Measurements from ENCODE around the gene EVI5.
A peak's percentile ranks its signal among the peaks of the same experiment; 100 is the strongest.

The EVI5 gene

DNA sequence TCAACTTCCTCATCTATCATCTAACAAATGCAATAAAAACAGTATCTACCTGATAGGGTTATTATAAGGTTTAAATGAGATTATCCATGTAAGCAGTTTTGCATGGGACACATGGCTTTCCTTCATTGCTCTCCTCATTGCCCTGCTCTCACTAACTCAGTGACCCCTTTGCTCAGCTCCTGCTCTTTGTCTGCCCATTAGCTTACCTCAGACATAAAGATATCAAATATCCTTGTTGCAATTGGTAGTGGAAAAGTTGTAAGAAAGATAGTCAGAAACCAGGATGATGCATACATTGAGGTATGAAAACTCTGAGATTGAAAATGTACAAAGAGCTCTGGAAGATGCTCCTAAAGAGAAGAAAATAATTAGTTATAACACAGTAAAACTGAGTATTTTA, 89.8 kb downstream of the EVI5 start:
- TF ChIP-seq GATA3 (IDR thresholded peaks at IDR 0.05; ENCODE audit: low read depth, low read length): no peak
- TF ChIP-seq GATA2 (IDR thresholded peaks at IDR 0.05; ENCODE audit: low read depth, low read length): no peak

DNA sequence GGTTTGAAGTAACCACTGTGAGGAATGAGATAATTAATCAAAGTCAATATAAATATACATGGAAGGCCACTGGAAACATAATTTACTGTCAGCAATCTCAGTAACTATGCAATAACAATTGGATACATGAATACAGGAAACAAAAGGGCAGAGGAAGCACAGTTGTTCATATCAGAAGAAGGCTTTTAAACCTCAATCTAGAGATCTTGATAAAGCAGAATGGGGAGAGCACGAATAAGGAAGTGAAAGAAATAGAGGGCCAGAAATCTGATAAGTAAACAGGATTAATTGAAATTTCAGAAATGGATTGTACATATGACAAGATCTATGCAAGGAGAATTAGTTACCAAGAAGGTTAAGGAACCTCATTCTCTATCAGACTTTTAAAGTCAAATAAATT, 93.0 kb downstream of the EVI5 start:
- TF ChIP-seq GATA3 (IDR thresholded peaks at IDR 0.05; ENCODE audit: low read depth, low read length): no peak
- no peak for TF ChIP-seq GATA2 (IDR thresholded peaks at IDR 0.05; ENCODE audit: low read depth, low read length)

DNA sequence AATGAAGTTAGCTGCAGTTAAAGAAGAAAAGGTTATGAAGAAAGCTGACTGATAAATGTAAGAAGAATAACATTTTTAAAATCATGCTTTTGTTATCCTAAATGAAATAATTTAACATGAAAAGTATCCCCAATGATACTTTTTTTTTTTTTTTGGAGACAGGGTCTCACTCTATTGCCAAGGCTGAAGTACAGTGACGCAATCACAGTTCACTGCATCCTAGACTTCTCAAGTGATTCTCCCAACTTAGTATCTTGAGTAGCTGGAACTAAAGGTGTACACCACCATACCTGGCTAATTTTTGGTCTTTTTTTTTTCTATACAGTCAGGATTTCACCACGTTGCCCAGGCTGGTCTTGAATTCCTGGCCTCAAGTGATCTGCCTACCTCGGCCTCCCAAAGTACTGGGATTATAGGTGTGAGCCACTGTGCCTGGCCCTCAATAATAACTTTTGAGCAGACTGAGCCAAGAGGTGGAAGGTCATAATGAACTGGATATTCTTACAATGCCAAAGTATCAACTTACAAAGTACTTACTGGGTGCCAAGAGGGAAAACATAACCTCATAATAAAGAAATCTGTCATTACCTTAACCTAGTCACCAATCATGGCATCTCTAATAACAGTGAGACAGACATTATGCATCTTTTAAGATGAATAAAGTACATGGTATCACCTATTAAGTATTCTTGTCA, 94.5 kb downstream of the EVI5 start:
- TF ChIP-seq GATA3 (IDR thresholded peaks at IDR 0.05; ENCODE audit: low read depth, low read length): no peak
- TF ChIP-seq GATA2 (IDR thresholded peaks at IDR 0.05; ENCODE audit: low read depth, low read length): no peak

DNA sequence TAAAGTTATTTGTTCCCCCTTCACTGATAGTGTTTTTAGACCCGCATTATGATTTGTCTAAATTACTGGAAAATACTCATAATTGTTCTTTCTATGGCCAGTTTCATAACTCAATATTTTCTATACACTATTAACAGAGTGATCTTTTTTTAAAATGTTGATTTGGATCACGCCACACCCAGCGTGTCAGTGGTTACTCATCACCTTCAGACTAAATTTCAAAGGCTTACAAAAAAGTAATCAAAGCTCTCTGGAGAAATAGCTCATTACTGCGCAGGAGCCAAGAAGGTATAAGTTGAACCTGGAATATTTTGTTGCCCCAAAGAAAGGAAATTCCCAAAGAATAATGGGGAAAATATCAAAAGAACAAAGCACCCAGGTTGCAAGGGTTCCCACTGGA, 104.9 kb downstream of the EVI5 start:
- TF ChIP-seq GATA2 (IDR thresholded peaks at IDR 0.05; ENCODE audit: low read depth, low read length) (no peak), GATA3 (IDR thresholded peaks at IDR 0.05; ENCODE audit: low read depth, low read length) (no peak)

DNA sequence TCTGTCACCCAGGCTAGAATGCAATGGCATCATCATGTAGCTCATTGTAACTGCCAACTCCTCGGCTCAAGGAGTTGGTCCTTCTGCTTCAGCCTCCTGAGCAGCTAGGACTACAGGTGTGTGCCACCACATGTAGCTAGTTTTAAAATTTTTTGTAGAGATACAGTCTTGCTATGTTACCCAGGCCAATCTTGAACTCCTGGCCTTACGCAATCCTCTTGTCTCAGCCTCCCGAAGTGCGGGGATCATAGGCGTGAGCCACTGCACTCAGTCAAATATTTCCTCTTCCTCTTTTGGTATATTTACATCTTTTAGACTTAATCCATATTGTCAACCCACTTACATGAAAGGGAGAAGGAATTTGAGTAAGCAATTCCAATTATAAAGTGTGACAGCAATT, 121.1 kb downstream of the EVI5 start:
- TF ChIP-seq GATA2 (IDR thresholded peaks at IDR 0.05; ENCODE audit: low read depth, low read length) (no peak), GATA3 (IDR thresholded peaks at IDR 0.05; ENCODE audit: low read depth, low read length) (no peak)

DNA sequence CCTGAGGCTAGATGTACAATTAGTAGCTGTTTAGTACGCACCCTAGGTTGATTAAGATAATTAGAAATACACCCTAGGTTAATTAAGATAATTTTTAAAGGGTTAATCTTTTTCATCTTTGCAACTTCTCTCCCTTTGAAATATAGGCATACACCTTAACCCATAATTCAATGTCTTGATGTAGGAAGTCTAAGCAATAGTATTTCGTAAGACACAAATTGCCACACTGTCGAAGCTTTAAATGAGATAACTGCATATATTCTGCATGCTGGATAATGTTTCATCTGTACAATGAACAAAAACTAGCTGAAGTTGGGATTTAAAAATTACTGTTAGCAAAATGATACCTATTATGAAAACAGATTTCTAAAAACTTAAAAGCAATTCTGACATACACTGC, 122.9 kb downstream of the EVI5 start:
- no peak for TF ChIP-seq GATA3 (IDR thresholded peaks at IDR 0.05; ENCODE audit: low read depth, low read length)
- TF ChIP-seq GATA2 (IDR thresholded peaks at IDR 0.05; ENCODE audit: low read depth, low read length): no peak

DNA sequence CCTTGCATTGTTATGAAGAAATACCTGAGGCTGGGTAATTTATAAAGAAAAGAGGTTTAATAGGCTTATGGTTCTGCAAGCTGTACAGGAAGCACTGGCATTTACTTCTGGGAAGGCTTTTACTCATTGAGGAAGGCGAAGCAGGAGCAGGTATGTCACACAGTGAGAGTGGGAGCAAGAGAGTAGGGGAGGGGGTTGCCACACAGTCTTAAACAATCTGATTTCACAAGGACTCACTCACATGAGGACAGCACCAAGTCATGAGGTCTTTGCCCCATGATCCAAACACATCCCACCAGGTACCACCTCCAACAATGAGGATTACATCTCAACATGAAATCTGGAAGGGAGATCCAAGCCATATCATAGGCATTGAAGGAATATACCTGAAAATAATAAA, 127.2 kb downstream of the EVI5 start:
- no peak for TF ChIP-seq GATA2 (IDR thresholded peaks at IDR 0.05; ENCODE audit: low read depth, low read length)
- no peak for TF ChIP-seq GATA3 (IDR thresholded peaks at IDR 0.05; ENCODE audit: low read depth, low read length)

DNA sequence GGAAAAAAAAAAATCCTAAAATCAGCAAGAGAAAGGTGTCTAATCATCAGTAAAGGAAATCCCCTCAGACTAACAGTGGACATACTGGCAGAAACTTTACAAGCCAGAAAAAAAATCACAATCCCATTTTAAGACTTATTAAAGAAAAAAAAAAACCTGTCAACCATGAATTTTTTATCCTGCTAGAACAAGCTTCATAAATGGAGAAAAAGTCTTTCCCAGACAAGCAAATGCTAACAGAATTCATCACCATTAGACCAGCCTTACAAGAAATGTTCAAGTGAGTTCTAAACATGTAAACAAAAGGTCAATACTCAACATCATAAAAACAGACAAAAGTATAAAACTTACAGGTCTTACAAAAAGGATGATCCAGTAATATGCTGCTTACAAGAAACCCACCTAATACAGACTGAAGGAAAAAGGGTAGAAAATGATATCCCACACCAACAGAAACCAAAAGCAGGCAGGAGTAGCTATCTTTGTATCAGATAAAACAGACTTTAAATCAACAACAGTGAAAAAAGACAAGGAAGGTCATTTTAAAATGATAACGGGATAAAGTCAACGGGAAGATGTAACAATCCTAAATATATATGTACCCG, 129.6 kb downstream of the EVI5 start:
- no peak for TF ChIP-seq GATA2 (IDR thresholded peaks at IDR 0.05; ENCODE audit: low read depth, low read length)
- TF ChIP-seq GATA3 (IDR thresholded peaks at IDR 0.05; ENCODE audit: low read depth, low read length): no peak

DNA sequence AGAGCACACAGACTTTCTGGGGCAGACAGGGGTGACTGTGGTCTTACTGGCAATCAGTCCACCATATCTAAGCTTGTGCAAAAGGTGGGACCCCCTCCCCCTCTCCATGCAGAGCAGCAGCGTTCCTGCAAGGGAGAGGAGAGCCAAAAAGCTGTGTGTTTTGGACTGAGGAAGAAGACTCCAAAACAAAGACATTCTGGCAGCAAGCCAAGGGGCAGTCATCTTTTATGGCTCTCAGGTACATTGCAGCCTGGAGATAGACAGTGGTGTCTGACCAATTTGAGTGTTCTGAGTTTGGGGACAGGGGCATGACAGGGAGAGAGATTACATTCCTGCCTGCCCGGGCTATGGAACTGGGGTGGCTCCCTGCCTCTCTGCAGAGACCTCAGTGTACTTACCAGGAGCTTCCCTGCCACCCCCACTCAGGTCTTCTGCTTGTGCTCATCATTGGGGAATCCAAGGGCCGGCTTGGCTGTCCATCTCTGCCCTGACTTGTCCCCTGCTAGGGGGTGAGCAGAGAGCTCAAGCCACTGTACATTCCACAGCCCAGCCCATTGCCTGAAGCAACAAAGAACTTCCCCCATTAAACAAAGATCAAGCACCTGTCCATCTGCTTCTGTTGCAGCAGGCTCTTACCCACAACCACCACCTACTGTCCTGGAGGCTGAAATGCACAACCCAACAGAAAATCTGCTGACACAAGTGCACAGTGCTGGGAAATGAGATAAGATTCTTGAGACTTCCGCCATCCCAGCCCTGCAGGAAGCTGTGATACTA, 131.1 kb downstream of the EVI5 start:
- TF ChIP-seq GATA2 (IDR thresholded peaks at IDR 0.05; ENCODE audit: low read depth, low read length) (no peak), GATA3 (IDR thresholded peaks at IDR 0.05; ENCODE audit: low read depth, low read length) (no peak)

DNA sequence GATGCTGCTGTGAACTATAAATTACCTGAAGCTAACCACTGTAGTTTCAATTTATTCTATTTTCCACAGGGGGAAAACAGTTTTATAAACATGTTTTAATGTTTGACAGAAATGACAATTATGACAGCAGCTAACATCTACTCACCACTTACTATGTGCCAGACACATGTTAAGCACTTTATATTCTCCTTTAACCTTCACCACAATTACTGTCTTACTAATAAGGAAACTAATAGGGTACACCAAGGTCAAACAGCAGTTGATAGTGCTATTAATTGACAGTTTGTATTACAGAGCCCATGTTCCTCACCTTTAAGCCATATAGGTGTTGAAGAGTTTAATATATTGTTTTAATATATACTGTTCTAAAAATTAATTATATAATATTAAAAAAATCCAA, 146.4 kb downstream of the EVI5 start:
- no peak for TF ChIP-seq GATA3 (IDR thresholded peaks at IDR 0.05; ENCODE audit: low read depth, low read length)
- no peak for TF ChIP-seq GATA2 (IDR thresholded peaks at IDR 0.05; ENCODE audit: low read depth, low read length)

DNA sequence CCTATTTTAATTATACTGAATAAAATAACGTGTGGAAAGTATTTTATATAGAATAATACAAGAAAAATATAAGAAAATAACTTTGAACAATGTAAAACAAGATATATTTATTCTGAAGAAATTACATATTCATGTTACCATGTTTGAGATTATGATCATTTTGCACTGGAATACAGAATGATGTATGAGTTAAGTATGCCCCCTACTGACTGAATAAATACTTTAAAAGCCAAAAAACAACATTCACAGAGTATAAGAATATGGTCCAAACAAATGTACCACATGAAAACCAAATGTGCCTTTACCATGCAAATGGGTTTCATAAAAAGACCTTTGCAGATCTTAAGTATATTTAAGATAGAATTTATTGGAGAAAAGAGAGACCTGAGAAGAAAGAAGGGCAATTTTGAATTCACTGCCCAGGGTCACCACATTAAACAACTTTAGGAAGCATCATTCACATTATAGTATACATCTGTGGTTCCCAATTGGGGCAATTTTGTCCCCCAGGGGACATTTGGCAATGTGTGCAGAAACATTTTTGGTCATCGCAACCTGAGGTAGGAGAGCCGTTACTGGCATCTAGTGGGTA, 161.6 kb downstream of the EVI5 start:
- no peak for TF ChIP-seq GATA2 (IDR thresholded peaks at IDR 0.05; ENCODE audit: low read depth, low read length)
- peak; percentile 35; the same call in 1 of the 2 replicates for TF ChIP-seq GATA3 (IDR thresholded peaks at IDR 0.05; ENCODE audit: low read depth, low read length)

DNA sequence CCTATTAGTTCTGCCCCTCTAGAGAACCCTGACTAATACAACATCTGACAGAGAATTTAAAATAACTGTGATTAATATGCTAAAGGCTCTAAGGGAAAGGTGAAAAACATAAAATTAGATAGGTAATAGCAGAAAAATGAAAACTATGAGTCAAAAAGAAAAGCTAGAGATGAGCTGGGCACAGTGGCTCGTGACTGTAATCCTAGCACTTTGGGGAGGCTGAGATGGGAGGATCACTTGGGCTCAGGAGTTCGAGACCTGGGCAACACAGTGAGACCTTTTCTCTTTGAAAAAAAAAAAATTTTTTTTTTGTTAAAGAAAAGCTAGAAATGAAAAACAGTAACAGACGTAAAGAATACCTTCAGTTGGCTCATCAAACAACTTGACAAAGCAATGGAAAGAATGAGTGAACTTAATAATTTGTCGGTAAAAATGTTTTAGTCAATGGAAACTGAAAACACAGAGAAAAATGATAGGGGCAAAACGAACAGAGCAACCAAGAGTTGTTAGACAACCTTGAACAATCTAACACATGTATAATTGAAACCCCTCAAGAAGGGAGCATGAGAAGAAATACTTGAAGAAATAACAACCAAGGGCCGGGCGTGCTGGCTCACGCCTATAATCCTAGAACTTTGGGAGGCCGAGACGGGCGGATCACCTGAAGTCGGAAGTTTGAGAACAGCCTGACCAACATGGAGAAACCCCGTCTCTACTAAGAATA, 165.3 kb downstream of the EVI5 start:
- no peak for TF ChIP-seq GATA3 (IDR thresholded peaks at IDR 0.05; ENCODE audit: low read depth, low read length)
- no peak for TF ChIP-seq GATA2 (IDR thresholded peaks at IDR 0.05; ENCODE audit: low read depth, low read length)

DNA sequence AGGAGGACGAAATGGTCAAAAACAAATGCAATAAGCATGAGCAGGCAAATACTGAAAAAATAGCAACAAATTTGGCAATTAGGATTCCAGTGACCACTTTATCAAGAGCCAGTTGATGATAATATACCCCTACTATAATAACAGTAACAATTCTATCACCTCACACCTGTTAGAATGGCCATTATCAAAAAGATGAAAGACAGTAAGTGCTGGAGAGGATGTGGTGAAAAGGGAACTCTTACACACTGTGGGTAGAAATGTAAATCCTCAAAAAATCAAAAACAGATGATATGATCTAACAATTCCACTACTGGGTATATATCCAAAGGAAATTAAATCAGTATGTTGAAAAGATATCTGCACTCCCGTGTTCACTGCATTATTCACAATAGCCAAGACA, 183.9 kb downstream of the EVI5 start:
- TF ChIP-seq GATA2 (IDR thresholded peaks at IDR 0.05; ENCODE audit: low read depth, low read length): no peak

DNA sequence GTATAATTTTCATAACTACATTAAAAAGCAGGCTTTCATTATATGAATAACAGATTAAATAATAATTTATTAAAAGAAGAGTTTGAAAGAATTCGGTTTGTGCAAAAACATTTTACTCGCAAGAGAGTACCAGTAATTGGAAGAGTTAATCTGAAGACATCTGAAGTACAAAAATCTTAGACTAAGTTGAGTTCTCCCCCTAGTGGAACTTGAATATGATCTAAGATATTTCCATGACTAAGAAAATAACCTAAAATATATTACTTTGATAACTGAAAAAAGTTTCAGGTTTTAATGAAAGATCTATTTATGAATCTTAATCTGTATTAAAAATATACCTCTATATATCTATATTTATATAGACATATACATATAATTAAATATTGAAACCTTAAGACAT, 185.7 kb downstream of the EVI5 start:
- no peak for TF ChIP-seq GATA3 (IDR thresholded peaks at IDR 0.05; ENCODE audit: low read depth, low read length)
- no peak for TF ChIP-seq GATA2 (IDR thresholded peaks at IDR 0.05; ENCODE audit: low read depth, low read length)

Data from SH-SY5Y (cell line).